ENCODE measurements around the gene MCHR1.
"Not testable (repeated sequence)": the region's sequence is repeated elsewhere in the genome, so short reads cannot be mapped to it uniquely, and the experiment has no call there.

- TF ChIP-seq CREM (CRISPR knock-in tag; IDR thresholded peaks at IDR 0.05) = not testable (repeated sequence)
- TF ChIP-seq, protein P1, sequence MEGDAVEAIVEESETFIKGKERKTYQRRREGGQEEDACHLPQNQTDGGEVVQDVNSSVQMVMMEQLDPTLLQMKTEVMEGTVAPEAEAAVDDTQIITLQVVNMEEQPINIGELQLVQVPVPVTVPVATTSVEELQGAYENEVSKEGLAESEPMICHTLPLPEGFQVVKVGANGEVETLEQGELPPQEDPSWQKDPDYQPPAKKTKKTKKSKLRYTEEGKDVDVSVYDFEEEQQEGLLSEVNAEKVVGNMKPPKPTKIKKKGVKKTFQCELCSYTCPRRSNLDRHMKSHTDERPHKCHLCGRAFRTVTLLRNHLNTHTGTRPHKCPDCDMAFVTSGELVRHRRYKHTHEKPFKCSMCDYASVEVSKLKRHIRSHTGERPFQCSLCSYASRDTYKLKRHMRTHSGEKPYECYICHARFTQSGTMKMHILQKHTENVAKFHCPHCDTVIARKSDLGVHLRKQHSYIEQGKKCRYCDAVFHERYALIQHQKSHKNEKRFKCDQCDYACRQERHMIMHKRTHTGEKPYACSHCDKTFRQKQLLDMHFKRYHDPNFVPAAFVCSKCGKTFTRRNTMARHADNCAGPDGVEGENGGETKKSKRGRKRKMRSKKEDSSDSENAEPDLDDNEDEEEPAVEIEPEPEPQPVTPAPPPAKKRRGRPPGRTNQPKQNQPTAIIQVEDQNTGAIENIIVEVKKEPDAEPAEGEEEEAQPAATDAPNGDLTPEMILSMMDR (IDR thresholded peaks at IDR 0.05) = not testable (repeated sequence)
- TF ChIP-seq, protein P2, sequence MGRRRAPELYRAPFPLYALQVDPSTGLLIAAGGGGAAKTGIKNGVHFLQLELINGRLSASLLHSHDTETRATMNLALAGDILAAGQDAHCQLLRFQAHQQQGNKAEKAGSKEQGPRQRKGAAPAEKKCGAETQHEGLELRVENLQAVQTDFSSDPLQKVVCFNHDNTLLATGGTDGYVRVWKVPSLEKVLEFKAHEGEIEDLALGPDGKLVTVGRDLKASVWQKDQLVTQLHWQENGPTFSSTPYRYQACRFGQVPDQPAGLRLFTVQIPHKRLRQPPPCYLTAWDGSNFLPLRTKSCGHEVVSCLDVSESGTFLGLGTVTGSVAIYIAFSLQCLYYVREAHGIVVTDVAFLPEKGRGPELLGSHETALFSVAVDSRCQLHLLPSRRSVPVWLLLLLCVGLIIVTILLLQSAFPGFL (CRISPR knock-in tag; IDR thresholded peaks at IDR 0.05; ENCODE audit: borderline replicate concordance) = not testable (repeated sequence)
- TF ChIP-seq, protein P3, sequence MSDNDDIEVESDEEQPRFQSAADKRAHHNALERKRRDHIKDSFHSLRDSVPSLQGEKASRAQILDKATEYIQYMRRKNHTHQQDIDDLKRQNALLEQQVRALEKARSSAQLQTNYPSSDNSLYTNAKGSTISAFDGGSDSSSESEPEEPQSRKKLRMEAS (CRISPR knock-in tag; IDR thresholded peaks at IDR 0.05) = not testable (repeated sequence)
Observed at GRCh38 chr22:40717657-40718056, 38.4 kb downstream of the MCHR1 start.
